GM18868 (cell line): ENCODE results near the gene SCPEP1.
A peak's percentile ranks its signal among the peaks of the same experiment; 100 is the strongest.

Experiments used
- ATAC-seq: cut with Tn5 transposase; IDR thresholded peaks from one replicate; pipeline ENCODE4 v1.9.1; 2021; ENCODE audit warnings: mild to moderate bottlenecking, moderate library complexity; ENCODE audit not compliant: unreplicated experiment

The SCPEP1 gene

DNA sequence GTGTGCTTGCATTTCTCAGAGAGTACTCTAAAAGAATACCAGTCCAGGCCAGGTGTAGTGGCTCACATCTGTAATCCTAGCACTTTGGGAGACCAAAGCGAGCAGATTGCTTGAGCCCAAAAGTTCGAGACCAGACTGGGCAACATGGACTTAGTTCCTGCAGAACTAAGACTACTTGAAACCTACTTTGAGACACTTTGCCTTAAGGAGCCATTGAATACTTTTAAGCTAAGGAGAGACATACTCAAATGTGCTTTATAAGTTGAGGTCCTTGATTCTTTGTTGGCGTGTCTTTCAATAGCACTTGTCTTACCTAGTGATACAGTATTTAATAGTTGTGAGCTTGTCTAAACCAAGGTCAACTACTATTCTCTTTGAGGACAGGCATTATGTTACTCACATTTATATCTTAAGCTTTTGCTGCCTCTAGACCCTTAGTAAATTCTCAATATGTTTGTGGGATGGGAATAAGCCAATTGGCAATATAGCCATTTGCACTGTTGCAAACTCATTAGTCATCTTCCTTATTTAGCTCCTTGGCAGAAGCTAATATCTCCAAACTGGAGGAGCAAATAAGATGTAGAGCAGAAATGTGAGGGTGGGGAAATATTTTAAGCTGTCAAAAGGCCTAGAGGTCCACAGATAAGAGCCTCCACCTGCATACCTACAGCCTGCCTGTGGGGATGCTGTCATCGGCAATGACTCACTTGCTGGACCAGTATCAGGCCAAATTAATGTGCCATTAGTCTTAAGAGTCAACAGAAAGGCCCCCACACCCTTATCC, 16.3 kb downstream of the SCPEP1 start:
- ATAC-seq = no peak

DNA sequence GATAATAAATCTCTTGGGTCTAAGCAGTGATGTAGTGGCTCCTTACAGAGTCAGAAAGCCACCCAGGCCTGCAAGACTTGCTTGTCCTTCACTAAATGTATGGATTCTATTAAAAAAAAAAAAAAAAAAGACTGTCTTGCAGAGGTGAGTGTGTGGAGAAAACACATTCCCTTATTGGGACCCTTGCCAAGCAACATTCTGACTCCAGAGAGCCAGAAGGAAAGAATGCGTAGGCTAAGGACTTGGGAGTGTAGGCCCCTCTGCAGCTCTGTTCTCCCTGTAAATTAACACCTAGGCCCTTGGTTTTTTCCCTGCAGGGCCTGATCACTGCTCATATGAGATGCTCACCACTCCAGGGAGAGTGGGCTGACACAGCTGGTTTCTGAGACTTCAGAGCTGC, 17.8 kb downstream of the SCPEP1 start:
- no peak for ATAC-seq

DNA sequence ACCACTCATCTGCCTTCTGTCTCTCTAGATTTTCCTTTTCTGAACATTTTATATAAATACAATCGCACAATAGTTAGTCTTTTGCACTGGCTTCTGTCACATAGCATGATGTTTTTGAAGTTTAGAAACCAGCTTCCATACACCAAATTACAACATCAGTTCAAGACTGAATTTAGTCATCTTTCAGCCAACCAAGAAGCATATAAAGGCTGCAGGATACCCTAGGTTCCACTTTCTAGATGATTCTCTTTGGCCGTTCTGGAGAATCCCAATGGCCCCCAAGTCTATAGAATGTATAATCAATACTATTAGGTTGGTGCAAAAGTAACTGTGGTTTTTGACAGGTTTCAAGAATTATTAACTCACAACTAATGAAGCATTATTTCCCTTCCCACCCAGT, 19.4 kb downstream of the SCPEP1 start:
- no peak for ATAC-seq

DNA sequence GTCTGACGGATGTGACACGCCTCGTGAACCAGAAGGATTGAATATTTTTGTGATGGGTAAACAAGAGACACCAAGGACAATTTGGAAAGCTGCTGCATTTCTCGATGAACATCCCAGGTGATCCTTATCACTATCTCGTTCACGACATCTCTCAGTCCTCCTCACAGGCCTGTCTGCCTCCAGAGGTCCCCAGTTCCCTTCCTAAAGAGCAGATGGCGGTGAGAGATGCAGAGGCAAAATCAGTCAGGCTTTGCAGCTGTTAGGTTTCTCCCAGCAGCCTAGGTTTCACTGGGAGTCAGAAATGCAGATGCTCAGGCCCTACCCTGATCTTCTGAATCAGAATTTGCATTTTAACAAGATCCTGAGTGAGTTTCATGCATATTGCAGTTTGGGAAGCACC, 23.6 kb downstream of the SCPEP1 start:
- ATAC-seq = no peak

DNA sequence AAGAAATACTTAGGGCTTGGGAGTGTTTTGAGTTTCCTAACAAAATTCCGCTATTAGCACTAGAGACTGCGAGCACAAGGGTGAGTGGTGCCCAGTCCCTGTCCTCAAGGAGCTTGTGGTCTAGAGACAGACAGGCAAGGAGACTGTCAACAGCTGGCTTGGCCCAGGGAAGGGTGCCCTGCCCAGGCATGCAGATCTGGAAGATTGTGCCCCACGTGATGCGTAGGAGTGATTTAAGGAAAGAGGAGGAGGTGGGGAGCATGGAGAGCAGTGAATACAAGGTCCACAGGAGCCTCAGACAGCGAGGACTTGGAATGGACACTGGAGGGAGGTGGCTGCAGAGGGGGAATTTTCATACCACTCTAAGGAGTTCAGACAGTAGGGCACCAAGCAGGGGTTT, 25.0 kb downstream of the SCPEP1 start:
- ATAC-seq = no peak

DNA sequence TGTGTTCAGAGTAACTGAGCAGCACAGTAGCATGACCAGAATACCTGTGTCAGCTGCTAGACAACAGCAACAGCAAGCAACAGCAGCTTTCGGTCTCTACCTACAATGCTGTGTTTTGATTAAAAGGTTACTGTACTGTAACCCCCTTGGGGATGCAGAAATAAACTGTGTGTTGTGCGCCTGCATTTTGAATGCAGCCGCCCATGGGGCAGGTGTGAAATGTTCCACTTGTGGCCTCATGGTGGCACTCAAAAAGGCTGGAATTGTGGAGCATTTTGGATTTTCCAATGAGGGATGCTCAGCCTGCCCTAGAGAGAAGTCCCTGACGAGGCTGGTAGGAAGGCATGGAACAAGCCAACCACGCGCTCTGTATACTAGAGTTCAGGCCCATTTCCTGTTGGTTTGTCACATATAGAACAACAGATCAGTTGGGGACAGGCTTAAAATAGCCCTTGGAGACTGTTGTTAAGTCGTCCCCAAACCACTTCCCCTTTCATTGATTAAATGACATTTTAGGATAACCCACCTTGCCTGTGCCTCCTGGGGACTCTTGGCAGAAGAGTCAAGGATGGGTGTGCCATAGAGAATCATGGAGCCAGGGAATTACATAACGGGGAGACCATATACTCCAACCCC, 27.1 kb downstream of the SCPEP1 start:
- ATAC-seq = peak; percentile 81

DNA sequence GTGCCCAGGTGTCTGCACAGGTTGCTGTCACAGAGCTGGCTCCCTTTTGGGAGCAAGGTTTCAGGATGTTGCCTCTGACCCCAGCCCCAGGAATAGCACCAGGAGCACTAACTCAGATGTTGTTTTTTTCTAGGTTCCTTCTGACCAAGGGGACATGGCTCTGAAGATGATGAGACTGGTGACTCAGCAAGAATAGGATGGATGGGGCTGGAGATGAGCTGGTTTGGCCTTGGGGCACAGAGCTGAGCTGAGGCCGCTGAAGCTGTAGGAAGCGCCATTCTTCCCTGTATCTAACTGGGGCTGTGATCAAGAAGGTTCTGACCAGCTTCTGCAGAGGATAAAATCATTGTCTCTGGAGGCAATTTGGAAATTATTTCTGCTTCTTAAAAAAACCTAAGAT, 28.1 kb downstream of the SCPEP1 start:
- ATAC-seq = no peak

DNA sequence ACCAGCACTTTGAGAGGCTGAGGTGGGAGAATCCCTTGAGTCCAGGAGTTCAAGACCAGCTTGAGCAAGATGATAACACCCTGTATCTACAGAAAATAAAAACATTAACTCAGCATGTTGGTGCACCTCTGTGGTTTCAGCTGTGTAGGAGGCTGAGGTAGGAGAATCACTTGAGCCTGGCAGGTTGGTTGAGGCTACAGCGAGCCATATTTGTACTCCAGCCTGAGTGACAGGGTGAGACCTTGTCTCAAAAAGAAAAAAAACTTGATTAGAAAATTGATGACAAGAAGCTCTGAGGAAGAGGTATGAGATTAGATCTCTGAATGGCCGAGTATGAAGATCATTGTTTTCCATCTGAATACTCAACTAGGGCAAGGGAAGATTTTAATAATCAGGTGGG, 31.0 kb downstream of the SCPEP1 start:
- ATAC-seq = no peak

DNA sequence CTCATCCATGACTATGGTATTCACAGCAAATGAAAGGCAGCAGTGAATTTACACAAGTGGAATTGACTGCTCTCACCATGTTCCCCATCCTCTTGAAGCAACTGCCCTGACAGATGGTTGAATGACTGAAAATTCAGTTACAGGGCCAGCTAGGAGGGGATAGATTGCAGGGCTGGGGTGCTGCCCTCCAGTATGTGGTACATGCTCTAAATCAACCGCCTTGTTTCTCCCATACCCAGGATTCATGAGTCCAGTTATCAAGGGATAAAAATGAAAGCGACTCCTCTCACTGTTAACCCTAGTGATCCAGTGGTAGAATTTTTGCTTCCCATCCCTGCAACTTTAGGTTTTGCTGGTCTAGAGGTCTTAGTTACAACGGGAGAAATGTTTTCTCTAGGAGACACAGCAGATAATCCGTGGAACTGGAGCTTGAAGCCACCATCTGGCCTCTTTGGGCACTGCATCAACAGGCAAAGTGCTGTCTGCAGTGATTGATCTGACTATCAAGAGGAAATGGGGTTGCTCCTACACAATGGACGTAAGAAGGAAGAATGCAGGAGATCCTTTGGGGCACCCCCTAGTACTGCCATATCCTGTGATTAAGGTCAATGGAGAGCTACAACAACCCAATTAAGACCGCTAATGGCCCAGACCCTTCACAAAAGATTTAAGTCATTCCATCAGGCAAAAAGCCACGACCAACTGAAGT, 32.0 kb downstream of the SCPEP1 start:
- ATAC-seq = peak; percentile 68

DNA sequence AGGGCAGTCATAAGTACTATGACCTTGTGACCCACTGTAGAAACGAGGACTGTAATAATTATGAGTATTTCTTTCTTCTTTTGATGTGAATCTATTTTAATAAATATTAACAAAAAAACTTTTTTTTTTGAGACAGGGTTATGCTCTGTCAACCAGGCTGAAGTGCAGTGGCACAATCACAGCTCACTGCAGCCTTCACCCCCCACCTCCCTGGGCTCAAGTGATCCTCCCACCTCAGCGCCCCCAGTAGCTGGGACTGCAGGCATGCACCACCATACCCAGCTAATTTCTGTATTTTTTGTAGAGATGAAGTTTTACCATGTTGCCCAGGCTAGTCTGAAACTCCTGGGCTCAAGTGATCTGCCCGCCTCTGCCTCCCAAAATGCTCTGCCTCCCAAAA, 32.6 kb downstream of the SCPEP1 start:
- ATAC-seq = no peak

DNA sequence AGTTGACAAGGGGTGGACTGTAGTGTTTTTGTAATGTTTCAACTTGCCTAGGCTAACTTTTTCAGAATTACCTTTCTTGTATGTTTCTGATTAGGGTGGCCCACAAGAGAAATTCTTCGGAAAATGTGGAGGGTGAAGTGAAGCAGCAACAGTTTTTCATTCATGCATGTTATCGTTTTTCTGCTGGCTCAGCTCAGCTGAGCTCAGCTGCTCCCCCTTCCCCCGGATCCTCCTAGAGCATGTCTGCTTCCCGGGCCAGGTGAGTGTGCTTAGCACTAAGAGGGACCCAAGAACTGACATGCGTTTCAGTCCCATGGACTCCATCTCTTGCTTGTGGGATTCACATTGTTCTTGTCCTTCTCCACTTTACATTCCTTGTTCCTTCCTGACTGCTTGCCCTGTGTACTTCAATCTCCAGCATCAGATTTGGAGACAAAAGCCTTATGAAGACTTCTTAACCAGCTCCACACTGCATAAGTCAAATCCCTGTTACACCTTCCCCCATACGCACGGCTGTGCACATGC, 33.6 kb downstream of the SCPEP1 start:
- ATAC-seq = no peak

DNA sequence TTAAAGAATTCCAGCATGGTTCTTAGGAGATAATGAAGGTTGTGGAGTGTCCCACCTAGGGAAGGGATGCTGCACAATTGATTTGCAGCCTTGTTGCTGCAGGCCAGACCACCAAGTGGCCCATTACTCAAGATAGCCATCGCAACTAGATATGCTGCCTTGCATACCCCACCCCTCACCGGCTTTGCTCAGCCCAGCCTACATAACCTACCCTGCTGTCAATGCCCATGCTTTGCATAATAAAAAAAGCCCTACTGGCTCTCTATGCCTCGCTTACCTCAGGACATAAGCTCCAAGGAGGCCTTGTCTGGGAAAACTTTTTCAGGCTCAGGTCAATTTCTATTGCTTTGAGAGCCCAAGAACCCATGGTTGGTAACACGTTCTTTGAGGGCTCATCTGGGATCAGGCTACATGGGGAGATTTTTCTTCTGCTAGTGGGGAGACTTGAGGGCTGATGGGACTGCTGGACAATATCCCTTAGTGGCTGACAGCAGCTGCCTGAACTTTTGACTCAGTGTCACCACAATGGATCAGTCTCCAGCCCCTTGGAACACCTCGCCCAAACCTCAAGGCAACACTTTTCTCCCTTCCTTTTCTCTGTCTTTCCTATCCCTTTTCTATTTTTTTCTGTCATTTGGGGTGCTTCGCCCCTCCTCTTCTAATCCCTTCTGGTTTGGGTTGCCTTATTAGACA, 38.3 kb downstream of the SCPEP1 start:
- ATAC-seq = no peak

DNA sequence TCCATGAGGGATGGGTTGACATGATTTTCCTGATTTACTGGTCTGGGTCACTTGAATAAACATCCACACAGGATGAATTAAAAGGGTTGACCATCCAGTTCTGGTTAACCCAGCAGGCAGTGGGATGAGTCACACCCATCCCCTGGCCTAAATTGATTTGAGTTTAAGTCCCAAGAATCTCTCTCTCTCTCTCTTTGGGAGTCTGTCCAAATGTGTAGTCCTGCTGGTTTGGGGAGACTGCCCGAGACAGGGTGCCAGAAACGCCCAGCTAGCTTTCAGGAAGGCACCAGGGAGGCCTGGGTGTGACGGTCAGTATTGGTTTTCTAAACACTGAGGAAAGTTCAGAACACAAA, 38.8 kb downstream of the SCPEP1 start:
- no peak for ATAC-seq

DNA sequence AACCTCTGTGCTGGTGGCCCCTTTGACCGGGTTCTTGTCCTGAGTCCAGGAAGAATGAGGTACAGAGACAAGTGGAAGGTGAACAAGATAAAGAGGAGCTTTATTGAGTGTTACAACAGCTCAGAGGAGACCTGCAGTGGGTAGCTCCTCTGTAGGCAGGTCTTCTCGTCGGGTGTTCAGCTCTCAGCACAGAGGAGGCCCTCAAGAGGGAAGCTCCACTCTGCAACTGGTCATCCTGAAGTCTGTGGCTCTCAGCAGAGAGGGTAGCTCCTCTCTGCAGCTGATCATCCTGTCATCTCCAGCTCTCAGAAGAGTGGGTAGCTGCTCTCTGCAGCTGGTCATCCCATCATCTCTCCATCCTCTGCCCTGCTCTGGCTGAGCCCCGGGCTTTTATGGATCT, 39.7 kb downstream of the SCPEP1 start:
- ATAC-seq = no peak

DNA sequence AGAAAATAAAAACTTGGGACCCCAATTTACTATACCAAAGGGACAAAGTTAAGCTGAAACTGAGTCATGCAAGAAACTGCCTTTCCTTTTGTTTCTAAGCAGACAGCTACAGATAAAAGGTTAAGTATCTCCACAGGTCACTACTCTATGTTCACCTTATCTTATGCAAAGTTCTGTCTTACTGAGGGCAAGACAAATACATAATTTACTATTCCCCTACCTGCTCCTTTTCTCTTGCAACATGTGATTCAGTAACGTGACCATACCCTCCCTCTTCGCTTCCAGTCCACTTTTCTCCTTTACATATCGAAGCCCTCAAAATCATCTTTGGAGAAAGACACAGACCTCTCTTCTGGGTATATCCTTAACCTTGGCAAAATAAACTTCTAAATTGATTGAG, 42.3 kb downstream of the SCPEP1 start:
- no peak for ATAC-seq

DNA sequence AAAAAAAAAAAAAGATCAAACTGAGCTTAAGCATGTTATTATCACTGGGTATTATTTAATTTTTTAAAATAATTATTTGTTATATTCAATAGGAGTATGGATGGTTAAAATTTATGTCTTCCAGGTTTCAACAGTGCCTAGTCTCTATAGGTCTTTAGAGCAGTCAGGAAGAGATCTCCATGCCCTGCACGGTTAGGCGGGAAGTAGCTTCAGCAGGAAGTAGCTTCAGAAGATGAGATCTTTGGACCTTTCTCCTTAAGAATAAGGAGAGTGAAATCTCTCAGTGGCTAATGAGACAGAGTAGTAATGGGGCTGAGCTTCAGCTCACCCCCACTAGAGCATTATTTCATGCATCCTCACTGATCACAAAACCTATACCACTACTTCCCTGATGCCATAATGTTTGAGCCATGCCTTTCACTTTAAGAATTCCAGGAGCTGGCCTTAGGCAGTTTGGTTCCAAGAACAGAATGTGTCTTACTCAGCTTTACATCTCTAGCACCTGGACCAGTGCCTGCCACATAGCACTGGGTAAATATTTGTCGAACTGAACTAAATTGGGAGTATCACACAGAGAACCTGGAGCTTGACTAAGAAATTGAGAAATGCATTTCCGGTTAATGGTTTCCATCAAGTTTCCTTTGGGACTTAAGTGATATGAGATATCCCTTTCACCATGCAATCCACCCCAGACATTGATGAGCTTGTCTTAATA, 43.5 kb downstream of the SCPEP1 start:
- ATAC-seq = no peak

DNA sequence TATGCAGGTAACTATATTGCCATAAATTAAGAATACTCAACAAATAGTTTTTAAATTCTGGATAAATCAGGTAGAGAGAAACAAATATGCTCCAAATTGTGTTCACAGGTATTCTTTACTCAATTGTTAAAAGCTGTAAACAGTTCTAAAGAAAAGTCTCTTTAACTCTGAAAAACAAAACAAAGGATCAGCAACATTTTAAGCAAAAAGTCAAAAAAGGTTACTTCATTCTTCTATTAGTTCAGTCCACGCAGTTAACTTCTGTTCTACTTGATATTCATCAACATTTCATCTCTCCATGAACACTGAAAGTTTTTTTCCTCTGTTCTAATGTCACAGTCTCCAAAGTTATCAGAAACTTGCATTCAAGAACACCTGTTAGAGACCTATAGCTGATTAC, 47.9 kb downstream of the SCPEP1 start:
- ATAC-seq = no peak

DNA sequence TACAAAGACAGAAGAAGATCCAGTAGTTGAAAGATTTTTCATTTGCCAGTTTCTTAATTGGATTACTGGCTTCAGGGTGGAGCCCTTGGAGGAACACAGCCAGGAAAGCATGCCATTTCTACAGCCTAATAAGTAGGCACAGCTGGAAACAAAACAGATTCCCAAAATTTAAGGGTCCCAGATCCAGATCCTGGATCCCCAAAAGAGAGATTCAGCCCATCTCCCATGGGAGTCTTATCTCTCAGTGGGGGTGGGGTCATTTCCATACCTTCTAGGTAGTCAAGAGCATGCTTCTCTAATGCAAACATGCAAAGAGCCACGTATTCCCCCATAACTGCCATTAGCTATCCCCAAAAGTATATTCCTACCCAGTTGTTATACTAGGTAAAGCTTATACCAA, 49.9 kb downstream of the SCPEP1 start:
- no peak for ATAC-seq

DNA sequence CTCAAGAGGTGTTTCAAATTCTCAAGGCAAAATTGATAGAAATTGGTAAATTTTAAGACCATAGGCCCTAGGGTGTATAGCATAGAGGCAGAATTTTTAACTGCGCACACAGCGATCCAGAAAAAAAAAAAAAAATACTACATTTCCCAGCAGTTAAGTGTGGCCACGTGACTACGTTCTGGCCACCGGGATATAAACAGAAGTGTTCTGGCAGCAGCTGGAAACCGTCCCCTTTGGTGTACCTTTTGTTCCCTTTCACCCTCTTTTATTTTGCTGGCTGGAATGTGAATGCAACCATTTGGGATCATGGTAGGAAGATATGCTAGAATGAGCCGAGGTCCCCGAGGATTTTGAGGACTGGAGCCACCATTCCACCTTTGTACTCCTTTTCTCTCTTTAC, 54.4 kb downstream of the SCPEP1 start:
- ATAC-seq = no peak

DNA sequence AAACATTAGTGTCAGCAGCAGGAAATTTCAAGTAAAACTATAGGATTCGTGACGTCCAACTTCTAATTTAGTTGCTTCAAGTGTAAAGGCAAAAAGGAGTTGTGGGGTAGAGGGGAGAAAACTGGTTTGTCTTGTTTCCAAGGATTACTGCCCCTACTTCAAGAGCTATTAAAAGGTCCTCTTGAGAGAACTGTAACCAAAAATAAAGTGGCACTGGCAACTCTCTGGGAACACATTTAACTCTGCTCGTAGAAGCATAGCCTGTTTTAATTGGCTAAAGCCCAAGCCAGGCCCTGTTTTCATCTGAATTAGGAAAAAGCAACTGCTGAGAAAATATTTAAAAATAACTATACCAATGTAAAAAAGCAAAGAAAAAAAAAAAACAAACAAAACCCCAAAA, 55.4 kb downstream of the SCPEP1 start:
- ATAC-seq = no peak
